Endothelial cell of umbilical vein (primary cell): ENCODE results near the gene NODAL. TPM values are rescaled to one million over a fixed set of nuclear protein-coding genes. Genes with fewer than 3 reads are reported as not detected.

Experiments used
- BruUV-seq: library from RNA; stranded (reverse); fragments of 400-500 nt; replicated peaks from 2 replicates; lab custom pipeline; 2021; lab: Mats Ljungman, UMichigan
- CTCF ChIA-PET: fragments of 300-600, 350-600 bp; sonication (Branson Sonifier 250); formaldehyde crosslinking; loops from one replicate; lab custom pipeline; 2021; ENCODE audit warnings: antibody characterized with exemption, inconsistent platforms; lab: Charles Lee
- POLR2A ChIA-PET: fragments of 300-600, 350-600 bp; sonication (Branson Sonifier 250); formaldehyde crosslinking; loops from one replicate; lab custom pipeline; 2021; ENCODE audit warnings: antibody characterized with exemption, inconsistent platforms; lab: Charles Lee
- DNase-seq: peaks from one replicate; pipeline ENCODE4 v3.0.0-alpha.2; 2011; ENCODE audit warnings: low read depth, low spot score
- FAIRE-seq: peaks from 2 replicates; lab custom pipeline; 2011; peaks lifted over from hg19 to GRCh38; lab: Jason Lieb, UNC
- H2AFZ ChIP-seq: 2 replicates; pipeline ENCODE4 v1.6.0; 2012; ENCODE audit warnings: low read depth, low read length, control low read depth, inconsistent platforms
- H3K27ac ChIP-seq: 2 replicates; pipeline ENCODE4 v1.5.1; 2011; ENCODE audit warnings: low read depth, mild to moderate bottlenecking, control low read depth, low read length, moderate library complexity; ENCODE audit not compliant: insufficient read depth
- H3K27me3 ChIP-seq, 2 experiments: 2 replicates each; pipeline versions ENCODE4 v1.6.0 to v1.6.1; 2011; ENCODE audit warnings: low read length in 2 of 2, mixed read lengths in 1 of 2; ENCODE audit not compliant: control insufficient read depth in 2 of 2, insufficient read depth in 2 of 2
- H3K36me3 ChIP-seq, 2 experiments: 2 replicates in 1 of 2; 3 replicates in 1 of 2; pipeline ENCODE4 v1.5.1; 2011; ENCODE audit warnings: low read length in 2 of 2, mild to moderate bottlenecking in 1 of 2, moderate library complexity in 1 of 2; ENCODE audit not compliant: control insufficient read depth in 2 of 2, insufficient read depth in 2 of 2; ENCODE audit errors: extremely low read depth in 1 of 2
- H3K4me1 ChIP-seq: 3 replicates; pipeline ENCODE4 v1.5.1; 2011; ENCODE audit warnings: mild to moderate bottlenecking, low read length; ENCODE audit not compliant: control insufficient read depth, insufficient read depth; ENCODE audit errors: extremely low read depth
- H3K4me2 ChIP-seq: 2 replicates; pipeline ENCODE4 v1.6.1; 2011; ENCODE audit warnings: low read length, control low read depth, mixed read lengths; ENCODE audit not compliant: insufficient read depth
- H3K4me3 ChIP-seq, 3 experiments: fragments of 200-600 bp in 1 of 3; sonication (generic), shearing (Covaris generic) in 1 of 3; replicated peaks in 1 of 3; 2 replicates each; pipeline ENCODE4 v1.5.1; 2011 to 2016; ENCODE audit warnings: control low read depth in 3 of 3, low read length in 3 of 3, mild to moderate bottlenecking in 2 of 3, inconsistent platforms in 1 of 3, low read depth in 1 of 3, moderate library complexity in 1 of 3; ENCODE audit not compliant: insufficient read depth in 1 of 3
- H3K79me2 ChIP-seq: 2 replicates; pipeline ENCODE4 v1.6.0; 2012; ENCODE audit warnings: low read length, inconsistent platforms; ENCODE audit not compliant: control insufficient read depth, insufficient read depth
- H3K9ac ChIP-seq: replicated peaks from 2 replicates; pipeline ENCODE3; 2011; ENCODE audit warnings: low read length, control low read depth; ENCODE audit not compliant: insufficient read depth; ENCODE audit errors: extremely low read depth
- H3K9me1 ChIP-seq: replicated peaks from 3 replicates; pipeline ENCODE4 v1.6.0; 2011; ENCODE audit warnings: mild to moderate bottlenecking, low read length; ENCODE audit not compliant: control insufficient read depth, insufficient read depth; ENCODE audit errors: extremely low read depth
- H3K9me3 ChIP-seq: replicated peaks from 2 replicates; pipeline ENCODE4 v1.5.1; 2012; ENCODE audit warnings: low read length, inconsistent platforms; ENCODE audit not compliant: control insufficient read depth, insufficient read depth
- H4K20me1 ChIP-seq: replicated peaks from 2 replicates; pipeline ENCODE3; 2011; ENCODE audit warnings: mild to moderate bottlenecking, low read length; ENCODE audit not compliant: control insufficient read depth, insufficient read depth; ENCODE audit errors: extremely low read depth
- EZH2 ChIP-seq: IDR thresholded peaks from 2 replicates; pipeline ENCODE4 v1.6.1; 2012; ENCODE audit warnings: borderline replicate concordance, low read depth, mild to moderate bottlenecking, moderate library complexity, low read length, inconsistent platforms; ENCODE audit not compliant: severe bottlenecking
- JUN ChIP-seq: IDR thresholded peaks from 2 replicates; pipeline ENCODE4 v1.6.1; 2011; ENCODE audit warnings: borderline replicate concordance, low read depth; ENCODE audit not compliant: insufficient read length, insufficient read depth
- MYC ChIP-seq: IDR thresholded peaks from one replicate; pipeline ENCODE4 v1.6.1; 2011; ENCODE audit warnings: mild to moderate bottlenecking, low read depth, low read length
- POLR2A ChIP-seq: IDR thresholded peaks from 2 replicates; pipeline ENCODE4 v1.6.1; 2012; ENCODE audit warnings: low read depth, mild to moderate bottlenecking, control low read depth, low read length
- dilution Hi-C: fragments of 300-500 bp; cut with MboI; formaldehyde crosslinking; loops from one replicate; pipeline ENCODE4 v1.15.0; 2019; ENCODE audit warnings: low sequenced_read_pairs; ENCODE audit not compliant: extremely low pct_ligation_motif_present
- intact Hi-C: fragments of 100-400 bp; cut with micrococcal nuclease; formaldehyde crosslinking; loops from one replicate; pipeline ENCODE4 v1.10.0; 2022
- polyA plus RNA-seq, 4 experiments: library from polyadenylated mRNA; depleted of rRNA in 3 of 4; stranded (reverse) in 3 of 4; unstranded in 1 of 4; fragments of >200 nt; gene quantifications; 2 replicates each; pipeline versions ENCODE4 v1.2.1 to v1.2.3, GENCODE V29; 2011 to 2012; ENCODE audit warnings: missing spikeins in 1 of 4
- total RNA-seq: library from RNA; stranded (reverse); gene quantifications from 2 replicates; pipeline ENCODE4 v1.2.3, GENCODE V29; 2021
- TF ChIP-seq, protein P1 (sequence below), 2 donors: IDR thresholded peaks; 1 replicate in 1 of 2; 2 replicates in 1 of 2; pipeline ENCODE4 v1.5.1; 2011; ENCODE audit warnings: low read length in 2 of 2, mild to moderate bottlenecking in 2 of 2, moderate library complexity in 2 of 2, control low read depth in 1 of 2, inconsistent platforms in 1 of 2, low read depth in 1 of 2; ENCODE audit not compliant: insufficient read depth in 1 of 2; ENCODE audit errors: extremely low read depth in 1 of 2

NODAL gene
- total and polyA plus RNA-seq, 2 donors (not counting 3 experiments of a cell fraction or from before 2014, with no cell fraction given): not detected

- CTCF ChIA-PET: interaction anchor here (0.6 to 2.9 kb wide), 4 partner anchors 10 to 257 kb away, joined by 3 to 16 read pairs (median 7); no protein-coding TSS in a partner anchor
- BruUV-seq: TSS peak; percentile 18
Measured at GRCh38 chr10:70478191-70479164, 37.0 kb upstream of the NODAL start, which contains the start of gene PALD1. Gene PALD1, plus strand, starts transcription at chr10:70478767. Its CDS starts 47,185 bp downstream, at chr10:70525952.

More at GRCh38 chr10:70478191-70479164, 37.0 kb upstream of the NODAL start, which contains the start of gene PALD1:
- no peaks in the 10 kb centered on the region for H4K20me1 ChIP-seq
- POLR2A ChIA-PET: no interaction called here
- peak within 1 kb of the TSS; percentile 58 for H3K9ac ChIP-seq
- peak within 1 kb of the TSS; percentile 35 to 71 (median 36) for H3K4me3 ChIP-seq
- TF ChIP-seq POLR2A (no peak), MYC (no peak), JUN (no peak), EZH2 (no peak)
- TF ChIP-seq, protein P1, sequence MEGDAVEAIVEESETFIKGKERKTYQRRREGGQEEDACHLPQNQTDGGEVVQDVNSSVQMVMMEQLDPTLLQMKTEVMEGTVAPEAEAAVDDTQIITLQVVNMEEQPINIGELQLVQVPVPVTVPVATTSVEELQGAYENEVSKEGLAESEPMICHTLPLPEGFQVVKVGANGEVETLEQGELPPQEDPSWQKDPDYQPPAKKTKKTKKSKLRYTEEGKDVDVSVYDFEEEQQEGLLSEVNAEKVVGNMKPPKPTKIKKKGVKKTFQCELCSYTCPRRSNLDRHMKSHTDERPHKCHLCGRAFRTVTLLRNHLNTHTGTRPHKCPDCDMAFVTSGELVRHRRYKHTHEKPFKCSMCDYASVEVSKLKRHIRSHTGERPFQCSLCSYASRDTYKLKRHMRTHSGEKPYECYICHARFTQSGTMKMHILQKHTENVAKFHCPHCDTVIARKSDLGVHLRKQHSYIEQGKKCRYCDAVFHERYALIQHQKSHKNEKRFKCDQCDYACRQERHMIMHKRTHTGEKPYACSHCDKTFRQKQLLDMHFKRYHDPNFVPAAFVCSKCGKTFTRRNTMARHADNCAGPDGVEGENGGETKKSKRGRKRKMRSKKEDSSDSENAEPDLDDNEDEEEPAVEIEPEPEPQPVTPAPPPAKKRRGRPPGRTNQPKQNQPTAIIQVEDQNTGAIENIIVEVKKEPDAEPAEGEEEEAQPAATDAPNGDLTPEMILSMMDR (IDR thresholded peaks at IDR 0.05; ENCODE audit: extremely low read depth in 1 of 2, insufficient read depth in 1 of 2, low read depth in 1 of 2, low read length in 2 of 2): peak in 1 of 2 donors; percentile 8
- peak; percentile 73 for FAIRE-seq
- intact Hi-C loops: loop anchor here (1.0 to 2.0 kb wide), 2 partner anchors 31 to 74 kb away; partner anchors contain the start of gene EIF4EBP2
- H3K9me3 ChIP-seq: no peaks in the 10 kb centered on the region
- no peak within 1 kb of the TSS for H3K27ac ChIP-seq
- H3K79me2 ChIP-seq: peaks cover 3% of the 10 kb centered on the region
- peaks cover 44% of the 10 kb centered on the region for H3K4me1 ChIP-seq
- dilution Hi-C loops: no loop called here
- peak; percentile 46 for DNase-seq
- H3K36me3 ChIP-seq: no peaks in the 10 kb centered on the region
- peaks cover 0 to 2% of the 10 kb centered on the region in 2 experiments for H3K27me3 ChIP-seq
- no peaks in the 10 kb centered on the region for H3K9me1 ChIP-seq
- peak within 1 kb of the TSS; percentile 82 for H2AFZ ChIP-seq
- peak within 1 kb of the TSS; percentile 74 for H3K4me2 ChIP-seq
